NB4 (cell line): Measurements from ENCODE around the gene MLN.

Experiments
- MYC ChIP-seq: IDR thresholded peaks from 2 replicates; pipeline ENCODE4 v1.6.1; 2011; ENCODE audit warnings: low read depth, low read length
- POLR2A ChIP-seq: IDR thresholded peaks from 2 replicates; pipeline ENCODE4 v1.6.1; 2011; ENCODE audit warnings: mild to moderate bottlenecking; ENCODE audit not compliant: insufficient read length; ENCODE audit errors: extremely low read depth
- TF ChIP-seq, protein P1 (sequence below): IDR thresholded peaks from one replicate; pipeline ENCODE4 v1.5.1; 2012; ENCODE audit warnings: low read depth, low read length
- TF ChIP-seq, protein P2 (sequence below): IDR thresholded peaks from 2 replicates; pipeline ENCODE4 v1.6.1; 2011; ENCODE audit warnings: low read depth, low read length

DNA sequence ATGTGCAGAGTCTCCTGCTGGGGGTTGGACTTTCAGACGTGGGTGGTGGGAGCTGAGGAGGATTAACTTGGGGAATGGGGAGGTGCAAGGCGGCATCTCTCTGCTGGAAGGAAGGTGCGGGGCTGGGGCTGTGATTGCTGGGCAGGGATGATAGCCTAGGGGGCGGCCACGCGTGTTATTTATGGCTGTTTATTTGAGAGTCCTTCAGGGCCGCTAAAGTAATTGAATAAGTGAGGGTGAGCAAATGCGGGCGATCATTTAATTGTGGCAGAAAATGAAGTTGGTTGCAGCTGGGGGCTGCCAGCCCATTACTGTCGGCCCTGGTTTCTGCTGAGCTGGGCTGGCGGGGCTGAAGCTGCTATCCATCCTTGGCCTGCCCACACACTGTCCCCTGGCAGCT, 49.6 kb downstream of the MLN start:
- TF ChIP-seq, protein P1, sequence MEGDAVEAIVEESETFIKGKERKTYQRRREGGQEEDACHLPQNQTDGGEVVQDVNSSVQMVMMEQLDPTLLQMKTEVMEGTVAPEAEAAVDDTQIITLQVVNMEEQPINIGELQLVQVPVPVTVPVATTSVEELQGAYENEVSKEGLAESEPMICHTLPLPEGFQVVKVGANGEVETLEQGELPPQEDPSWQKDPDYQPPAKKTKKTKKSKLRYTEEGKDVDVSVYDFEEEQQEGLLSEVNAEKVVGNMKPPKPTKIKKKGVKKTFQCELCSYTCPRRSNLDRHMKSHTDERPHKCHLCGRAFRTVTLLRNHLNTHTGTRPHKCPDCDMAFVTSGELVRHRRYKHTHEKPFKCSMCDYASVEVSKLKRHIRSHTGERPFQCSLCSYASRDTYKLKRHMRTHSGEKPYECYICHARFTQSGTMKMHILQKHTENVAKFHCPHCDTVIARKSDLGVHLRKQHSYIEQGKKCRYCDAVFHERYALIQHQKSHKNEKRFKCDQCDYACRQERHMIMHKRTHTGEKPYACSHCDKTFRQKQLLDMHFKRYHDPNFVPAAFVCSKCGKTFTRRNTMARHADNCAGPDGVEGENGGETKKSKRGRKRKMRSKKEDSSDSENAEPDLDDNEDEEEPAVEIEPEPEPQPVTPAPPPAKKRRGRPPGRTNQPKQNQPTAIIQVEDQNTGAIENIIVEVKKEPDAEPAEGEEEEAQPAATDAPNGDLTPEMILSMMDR: no peak
- TF ChIP-seq POLR2A (no peak), MYC (no peak)
- TF ChIP-seq, protein P2, sequence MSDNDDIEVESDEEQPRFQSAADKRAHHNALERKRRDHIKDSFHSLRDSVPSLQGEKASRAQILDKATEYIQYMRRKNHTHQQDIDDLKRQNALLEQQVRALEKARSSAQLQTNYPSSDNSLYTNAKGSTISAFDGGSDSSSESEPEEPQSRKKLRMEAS: no peak
